Glomerular endothelial cell (primary cell): Measurements from ENCODE around the gene PRUNE2. TPM values are rescaled to one million over a fixed set of nuclear protein-coding genes. Genes with fewer than 3 reads are reported as not detected.
"Not testable (repeated sequence)": the region's sequence is repeated elsewhere in the genome, so short reads cannot be mapped to it uniquely, and the experiment has no call there.

ENCODE experiments used
- DNase-seq: peaks from one replicate; pipeline ENCODE4 v3.0.0-alpha.2; 2011; ENCODE audit warnings: low read depth, low spot score; ENCODE audit errors: extremely low read depth
- total RNA-seq: library from RNA; depleted of rRNA; stranded (reverse); fragments of >200 nt; gene quantifications from 2 replicates; pipeline ENCODE4 v1.2.3, GENCODE V29; 2015

Gene PRUNE2
- total RNA-seq, 1 donor from 2014 or later: 7.1 TPM

- DNase-seq: no peak
Observed at GRCh38 chr9:76609285-76610010, 296.5 kb downstream of the PRUNE2 start.

- no peak for DNase-seq
Observed at GRCh38 chr9:76608575-76609273, 297.2 kb downstream of the PRUNE2 start.

- DNase-seq: no peak
Observed at GRCh38 chr9:76607730-76608436, 298.0 kb downstream of the PRUNE2 start.

- no peak for DNase-seq
Observed at GRCh38 chr9:76605321-76605900, 300.5 kb downstream of the PRUNE2 start.

- DNase-seq: no peak
Observed at GRCh38 chr9:76603931-76604570, 301.9 kb downstream of the PRUNE2 start.

- DNase-seq: no peak
Observed at GRCh38 chr9:76603448-76603895, 302.4 kb downstream of the PRUNE2 start.

GRCh38 chr9:76602199-76602598, 303.7 kb downstream of the PRUNE2 start:
- DNase-seq: no peak

- DNase-seq: no peak
Observed at GRCh38 chr9:76600007-76600615, 305.8 kb downstream of the PRUNE2 start.

GRCh38 chr9:76598981-76599380, 306.9 kb downstream of the PRUNE2 start:
- DNase-seq: no peak

- DNase-seq: no peak
Observed at GRCh38 chr9:76595645-76596044, 310.3 kb downstream of the PRUNE2 start.

GRCh38 chr9:76594764-76595424, 311.0 kb downstream of the PRUNE2 start:
- no peak for DNase-seq

- not testable (repeated sequence) for DNase-seq
Observed at GRCh38 chr9:76593961-76594735, 311.8 kb downstream of the PRUNE2 start.

GRCh38 chr9:76592974-76593347, 313.0 kb downstream of the PRUNE2 start:
- no peak for DNase-seq

- no peak for DNase-seq
Observed at GRCh38 chr9:76592091-76592973, 313.6 kb downstream of the PRUNE2 start.

- DNase-seq: no peak
Observed at GRCh38 chr9:76591256-76591950, 314.5 kb downstream of the PRUNE2 start.

GRCh38 chr9:76588316-76588715, 317.6 kb downstream of the PRUNE2 start:
- DNase-seq: no peak
